Adipose tissue (tissue), 3 donors: ENCODE measurements around the gene IL19. TPM values are rescaled to one million over a fixed set of nuclear protein-coding genes. Genes with fewer than 3 reads are reported as not detected.

ENCODE experiments used
- polyA plus RNA-seq, 3 donors: library from polyadenylated mRNA; stranded (reverse); fragments of 200-250 nt; gene quantifications; one replicate each; pipeline ENCODE4 v1.2.3, GENCODE V29; 2013
- donor health status: healthy with polysubstance abuse.
- donor health status: Bipolar disorder and iron deficiency.
- donor health status: healthy.

IL19 gene
- polyA plus RNA-seq, 3 donors = 0.09 to 0.12 TPM; not detected in 1

Other genes starting within 250 kb of the IL19 start
- gene EIF2D, start 158.3 kb upstream of the IL19 start, polyA plus RNA-seq = 10 to 100 TPM; 29.5 to 57.5 (median 42.1) TPM
- 10 to 100 TPM in 1 of 3 donors, 1 to 10 TPM in 2; 2.2 to 12.3 (median 7.6) TPM for gene DYRK3, start 135.2 kb upstream of the IL19 start, polyA plus RNA-seq
- gene MAPKAPK2, start 85.9 kb upstream of the IL19 start, polyA plus RNA-seq = 10 to 100 TPM; 24.3 to 69.4 (median 64.1) TPM
- gene IL10, start 1.7 kb downstream of the IL19 start, polyA plus RNA-seq = 10 to 100 TPM in 1 of 3 donors, 1 to 10 TPM in 1, under 1 TPM in 1; 0.77 to 15.1 (median 7.0) TPM
- gene IL20, start 94.8 kb downstream of the IL19 start, polyA plus RNA-seq = 1 to 10 TPM in 1 of 3 donors, under 1 TPM in 1, not detected in 1; 0.67 to 1.7 TPM
- 1 to 10 TPM in 1 of 3 donors, under 1 TPM in 1, not detected in 1; 0.09 to 7.7 TPM for gene IL24, start 126.7 kb downstream of the IL19 start, polyA plus RNA-seq
- 1 to 10 TPM; 5.1 to 5.7 (median 5.2) TPM for gene FCMR, start 151.2 kb downstream of the IL19 start, polyA plus RNA-seq
- gene PIGR, start 175.7 kb downstream of the IL19 start, polyA plus RNA-seq = 1 to 10 TPM; 1.5 to 3.9 (median 3.5) TPM
- gene FCAMR, start 199.7 kb downstream of the IL19 start, polyA plus RNA-seq = under 1 TPM in 1 of 3 donors, not detected in 2; 0.90 TPM